ENCODE measurements around the gene SMAP1. TPM values are rescaled to one million over a fixed set of nuclear protein-coding genes. Genes with fewer than 3 reads are reported as not detected.
"Not testable (repeated sequence)": the region's sequence is repeated elsewhere in the genome, so short reads cannot be mapped to it uniquely, and the experiment has no call there.

Gene SMAP1
- total RNA-seq, 3 donors from 2014 or later: 34.3 to 48.8 (median 47.3) TPM

DNA sequence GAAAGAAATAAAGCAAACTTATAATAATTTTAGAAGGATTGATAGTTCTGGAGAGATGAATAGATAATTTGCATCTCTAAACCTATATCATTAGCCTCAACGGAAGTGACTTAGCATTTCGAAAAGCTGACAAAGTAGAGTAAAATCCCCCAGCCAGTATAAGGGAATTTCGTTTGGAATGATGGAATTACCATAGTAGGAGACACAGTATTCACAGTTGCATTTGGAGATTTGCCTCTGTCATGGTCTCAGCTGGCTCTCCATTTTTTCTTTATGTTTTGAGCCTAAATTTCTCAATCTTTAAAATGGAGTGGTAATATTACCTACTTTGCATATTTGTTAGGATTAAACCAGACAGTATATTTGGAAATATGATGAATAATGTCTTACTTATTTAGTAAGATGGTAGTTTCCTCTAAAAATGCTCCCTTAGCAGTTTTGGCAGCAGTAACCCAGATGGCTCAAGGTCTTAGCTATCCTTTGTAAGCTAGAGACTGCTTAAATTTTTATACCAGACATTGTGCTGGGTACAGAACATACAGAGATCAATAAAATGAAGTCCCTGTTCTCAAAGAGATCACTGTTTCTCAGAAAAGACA is 58.2 kb downstream of the SMAP1 start:
- Histone ChIP-seq H3K9me3 (no peaks in the 10 kb centered on the region), H3K4me1 (ENCODE audit: low read depth) (no peaks in the 10 kb centered on the region), H3K36me3 (ENCODE audit: low read depth) (no peaks in the 10 kb centered on the region), H3K4me3 (no peak overlapping the region)
- intact Hi-C loops (cut with DNase I, micrococcal nuclease): no loop called here
- DNase-seq (no peak), ATAC-seq (no peak)
- TF ChIP-seq CTCF (IDR thresholded peaks at IDR 0.05): no peak

DNA sequence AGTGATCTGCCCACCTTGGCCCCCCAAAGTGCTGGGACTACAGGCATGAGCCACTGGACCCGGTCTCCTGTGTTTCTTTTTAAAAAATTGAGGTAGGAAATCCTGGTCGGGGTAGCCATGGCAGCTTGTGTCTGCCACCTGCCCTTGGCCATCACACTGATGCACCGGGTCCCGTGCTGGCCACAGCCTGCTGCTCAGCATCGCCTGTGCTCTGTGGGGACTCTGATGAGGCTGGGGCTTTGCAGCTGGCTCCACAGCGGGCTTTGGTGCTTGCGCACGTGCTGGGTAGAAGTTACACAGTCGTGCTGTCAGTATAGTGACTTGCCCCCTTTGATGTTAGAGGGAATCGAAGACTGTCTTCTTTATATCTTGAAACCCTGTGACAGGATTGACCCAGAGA is 66.7 kb downstream of the SMAP1 start:
- intact Hi-C loops (cut with DNase I, micrococcal nuclease): no loop called here
- no peak for ATAC-seq
- H3K9me3 ChIP-seq: no peaks in the 10 kb centered on the region

DNA sequence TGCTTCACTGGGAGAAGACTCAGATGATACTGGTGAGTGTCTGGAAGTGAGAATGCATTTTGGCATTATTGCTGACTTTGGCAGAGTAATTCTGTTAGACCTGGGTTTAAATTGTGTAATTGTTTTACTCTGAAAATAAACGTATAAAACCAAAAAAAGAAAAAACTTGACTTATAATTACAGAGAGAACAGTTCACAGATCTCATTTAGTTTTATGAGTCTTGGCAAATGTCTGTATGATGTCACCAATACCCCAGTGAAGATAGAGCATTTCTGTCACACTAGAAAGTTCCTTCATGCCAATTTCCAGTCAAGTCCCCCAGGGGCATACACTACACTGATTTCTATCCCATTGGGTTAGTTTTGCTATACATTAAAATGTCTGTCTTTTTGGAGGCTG is 67.3 kb downstream of the SMAP1 start:
- ATAC-seq: no peak
- TF ChIP-seq CTCF (IDR thresholded peaks at IDR 0.05): no peak
- Histone ChIP-seq H3K4me1 (ENCODE audit: low read depth) (no peaks in the 10 kb centered on the region), H3K9me3 (no peaks in the 10 kb centered on the region), H3K4me3 (no peak overlapping the region), H3K36me3 (ENCODE audit: low read depth) (no peaks in the 10 kb centered on the region)
- no peak for DNase-seq
- intact Hi-C loops (cut with DNase I, micrococcal nuclease): no loop called here

More for the DNA sequence above, 66.7 kb downstream of the SMAP1 start:
- Histone ChIP-seq H3K4me3 (no peak overlapping the region), H3K4me1 (ENCODE audit: low read depth) (no peaks in the 10 kb centered on the region), H3K36me3 (ENCODE audit: low read depth) (no peaks in the 10 kb centered on the region)
- DNase-seq: peak in 1 of 3 donors; percentile 18
- no peak for TF ChIP-seq CTCF (IDR thresholded peaks at IDR 0.05)

DNA sequence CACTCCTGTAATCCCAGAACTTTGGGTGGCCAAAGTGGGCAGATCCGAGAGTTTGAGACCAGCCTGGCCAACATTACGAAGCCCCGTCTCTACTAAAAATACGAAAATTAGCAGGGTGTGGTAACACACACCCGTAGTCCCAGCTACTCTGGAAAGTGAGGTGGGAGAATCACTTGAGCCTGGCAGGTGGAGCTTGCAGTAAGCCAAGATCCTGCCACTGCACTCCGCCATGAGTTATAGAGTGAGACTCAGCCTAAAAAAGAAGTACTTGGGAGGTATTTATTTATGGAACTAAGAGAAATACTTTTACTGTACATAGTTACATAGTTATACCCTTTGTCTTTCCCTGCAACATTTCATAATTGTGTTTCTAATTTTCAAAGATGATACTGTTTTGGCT is 67.8 kb downstream of the SMAP1 start:
- Histone ChIP-seq H3K4me1 (ENCODE audit: low read depth) (no peaks in the 10 kb centered on the region), H3K4me3 (no peak overlapping the region), H3K36me3 (ENCODE audit: low read depth) (no peaks in the 10 kb centered on the region), H3K9me3 (no peaks in the 10 kb centered on the region)
- no peak for TF ChIP-seq CTCF (IDR thresholded peaks at IDR 0.05)
- no peak for DNase-seq
- intact Hi-C loops (cut with DNase I, micrococcal nuclease): no loop called here
- ATAC-seq: no peak

GRCh38 chr6:70738028-70738427 is 70.3 kb downstream of the SMAP1 start:
- H3K4me1 ChIP-seq (ENCODE audit: low read depth): no peaks in the 10 kb centered on the region
- no peak overlapping the region for H3K4me3 ChIP-seq
- H3K36me3 ChIP-seq (ENCODE audit: low read depth): no peaks in the 10 kb centered on the region
- ATAC-seq: no peak
- TF ChIP-seq CTCF (IDR thresholded peaks at IDR 0.05): no peak
- H3K9me3 ChIP-seq: no peaks in the 10 kb centered on the region
- intact Hi-C loops (cut with DNase I, micrococcal nuclease): no loop called here
- DNase-seq: no peak

GRCh38 chr6:70739534-70739933 is 71.9 kb downstream of the SMAP1 start:
- no peak for ATAC-seq
- TF ChIP-seq CTCF (IDR thresholded peaks at IDR 0.05): no peak
- Histone ChIP-seq H3K4me1 (ENCODE audit: low read depth) (no peaks in the 10 kb centered on the region), H3K4me3 (no peak overlapping the region), H3K9me3 (no peaks in the 10 kb centered on the region), H3K36me3 (ENCODE audit: low read depth) (no peaks in the 10 kb centered on the region)
- intact Hi-C loops (cut with DNase I, micrococcal nuclease): no loop called here
- no peak for DNase-seq

- H3K4me3 ChIP-seq; H3K9me3 ChIP-seq; intact Hi-C loops (cut with DNase I, micrococcal nuclease); DNase-seq; ATAC-seq; H3K36me3 ChIP-seq (ENCODE audit: low read depth); H3K4me1 ChIP-seq (ENCODE audit: low read depth): not testable (repeated sequence)
These were observed 73.1 kb downstream of the SMAP1 start for GRCh38 chr6:70740746-70741145.

- H3K36me3 ChIP-seq (ENCODE audit: low read depth); H3K4me1 ChIP-seq (ENCODE audit: low read depth); intact Hi-C loops (cut with DNase I, micrococcal nuclease); H3K9me3 ChIP-seq; ATAC-seq; DNase-seq; H3K4me3 ChIP-seq: not testable (repeated sequence)
These were observed 74.8 kb downstream of the SMAP1 start for GRCh38 chr6:70742462-70742861.

All from mucosa of descending colon (tissue), 3 donors.